Measurements from ENCODE around the gene FNDC1.
A peak's percentile ranks its signal among the peaks of the same experiment; 100 is the strongest.

The FNDC1 gene

DNA sequence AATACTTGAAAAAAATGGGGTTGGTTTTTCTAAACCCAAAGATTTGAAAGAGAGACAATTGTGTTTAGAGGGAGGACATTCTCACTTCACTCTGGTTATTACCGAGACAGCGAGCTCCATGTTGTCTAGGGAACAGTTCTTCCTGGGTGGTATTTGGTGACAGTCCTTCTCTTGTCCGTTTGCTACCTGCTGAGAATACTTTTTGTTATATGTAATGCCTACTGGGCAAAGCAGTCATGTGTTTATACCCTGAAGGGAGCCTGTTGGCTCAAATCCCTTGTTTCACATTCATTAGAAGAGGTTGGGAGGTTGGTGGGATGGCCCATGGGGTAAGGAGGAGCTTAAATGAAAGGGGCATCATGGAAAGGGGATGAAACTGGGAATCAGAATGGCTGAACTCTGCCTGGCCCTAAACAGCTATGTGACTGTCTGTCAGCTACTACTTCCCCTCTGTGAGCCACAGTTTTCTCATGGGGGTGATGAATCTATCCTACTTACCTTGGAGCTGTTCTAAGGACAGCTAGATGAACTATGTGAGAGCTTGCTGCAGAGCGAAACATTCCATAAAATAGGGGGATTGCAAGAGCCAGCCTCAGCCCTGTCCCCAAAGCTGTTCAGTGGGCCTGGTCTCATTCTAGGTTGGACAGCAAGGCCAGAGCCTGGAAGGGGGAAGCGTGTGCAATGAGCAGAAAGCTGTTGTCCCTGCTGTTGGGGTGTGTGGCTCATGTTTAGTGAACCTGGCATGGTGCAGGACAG, 43.5 kb downstream of the FNDC1 start:
- no peak for DNase-seq (ENCODE audit: low spot score)

DNA sequence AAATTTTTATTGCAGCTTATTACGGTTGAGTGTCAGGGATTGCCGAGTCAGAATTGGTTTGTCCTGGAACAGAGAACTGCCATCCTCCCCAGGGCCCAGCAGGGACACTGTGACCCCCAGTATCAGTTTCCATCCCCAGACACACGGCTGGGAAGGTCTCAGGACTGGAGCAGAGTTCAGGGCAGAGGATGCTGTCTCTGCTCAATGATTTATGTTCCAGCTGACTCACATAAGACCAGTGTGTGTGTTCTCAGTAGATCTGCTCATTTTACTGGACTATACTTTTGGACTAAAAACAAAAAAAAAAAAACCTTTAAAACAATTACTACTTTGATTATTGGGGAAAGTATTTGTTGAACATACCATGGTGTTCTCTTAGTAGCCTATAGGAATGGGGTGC, 44.2 kb downstream of the FNDC1 start:
- DNase-seq (ENCODE audit: low spot score): no peak

DNA sequence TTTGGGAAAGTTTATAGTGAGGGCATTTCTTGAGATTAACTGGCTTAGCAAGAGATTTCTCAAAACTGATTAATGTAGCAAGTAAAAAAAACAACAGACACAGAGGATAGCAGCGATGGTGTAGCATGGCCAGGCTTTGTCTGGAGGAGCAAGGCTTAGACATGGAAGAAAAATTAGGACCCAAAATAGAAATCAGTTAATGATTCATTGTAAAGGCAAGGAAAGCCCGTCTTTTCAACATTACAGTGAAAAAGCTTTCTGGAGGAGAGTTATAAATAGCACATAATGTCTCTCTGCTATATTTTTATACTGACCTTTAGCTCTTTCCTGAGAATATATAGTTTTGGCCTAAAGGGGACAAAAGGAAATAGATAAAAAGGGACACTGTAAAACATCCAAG, 45.1 kb downstream of the FNDC1 start:
- no peak for DNase-seq (ENCODE audit: low spot score)

DNA sequence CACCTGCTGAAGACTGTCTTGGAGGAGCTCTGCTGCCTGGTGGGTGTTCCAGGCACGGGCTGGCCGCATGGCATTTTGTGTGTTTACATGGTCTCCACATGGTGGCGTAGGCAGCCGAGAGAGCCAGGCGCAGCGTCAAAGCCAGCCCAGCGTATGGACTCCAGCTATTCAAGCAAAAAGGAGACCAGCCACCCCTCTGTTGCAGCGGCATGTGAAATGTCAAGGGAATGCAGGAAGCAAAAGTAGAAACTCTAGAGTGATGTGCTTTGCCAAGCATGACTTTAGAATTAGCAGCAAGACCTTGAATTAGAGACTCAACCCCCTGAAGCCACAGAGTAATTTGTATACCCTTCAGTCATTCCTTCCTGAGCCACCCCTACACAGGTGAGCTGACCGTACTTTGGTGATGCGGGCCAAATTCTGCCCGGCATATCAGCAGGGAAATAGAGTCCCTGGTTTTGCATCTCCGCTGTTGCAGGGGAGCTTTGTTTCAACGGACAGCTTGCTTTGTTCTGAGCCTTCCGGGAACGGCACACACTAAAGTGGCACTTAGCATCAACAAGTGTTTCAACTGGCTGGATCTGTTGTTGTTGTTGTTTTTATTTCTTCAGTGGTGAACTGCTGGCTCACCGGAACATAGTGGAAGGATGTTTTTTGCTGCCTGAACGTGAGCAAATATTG, 48.5 kb downstream of the FNDC1 start:
- DNase-seq (ENCODE audit: low spot score): no peak

DNA sequence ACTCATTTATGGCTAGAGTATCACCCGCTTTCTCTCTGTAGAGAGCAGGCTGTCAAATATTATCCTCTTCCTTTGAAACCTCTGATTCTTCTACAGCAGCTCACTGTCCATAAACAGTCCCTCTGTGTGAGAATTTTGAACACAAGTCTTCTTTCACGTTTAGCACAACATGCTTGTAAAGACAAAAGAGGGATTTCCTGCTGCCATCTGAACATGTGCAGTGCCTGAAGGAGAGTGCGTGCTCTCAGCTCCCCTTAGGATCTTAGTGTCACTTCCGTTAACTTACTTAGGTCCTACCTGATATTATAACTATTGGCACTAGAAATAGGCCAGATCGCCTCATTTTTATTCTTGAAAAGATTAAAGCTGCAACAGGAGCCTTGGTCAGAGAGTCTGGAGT, 50.9 kb downstream of the FNDC1 start:
- no peak for DNase-seq (ENCODE audit: low spot score)

DNA sequence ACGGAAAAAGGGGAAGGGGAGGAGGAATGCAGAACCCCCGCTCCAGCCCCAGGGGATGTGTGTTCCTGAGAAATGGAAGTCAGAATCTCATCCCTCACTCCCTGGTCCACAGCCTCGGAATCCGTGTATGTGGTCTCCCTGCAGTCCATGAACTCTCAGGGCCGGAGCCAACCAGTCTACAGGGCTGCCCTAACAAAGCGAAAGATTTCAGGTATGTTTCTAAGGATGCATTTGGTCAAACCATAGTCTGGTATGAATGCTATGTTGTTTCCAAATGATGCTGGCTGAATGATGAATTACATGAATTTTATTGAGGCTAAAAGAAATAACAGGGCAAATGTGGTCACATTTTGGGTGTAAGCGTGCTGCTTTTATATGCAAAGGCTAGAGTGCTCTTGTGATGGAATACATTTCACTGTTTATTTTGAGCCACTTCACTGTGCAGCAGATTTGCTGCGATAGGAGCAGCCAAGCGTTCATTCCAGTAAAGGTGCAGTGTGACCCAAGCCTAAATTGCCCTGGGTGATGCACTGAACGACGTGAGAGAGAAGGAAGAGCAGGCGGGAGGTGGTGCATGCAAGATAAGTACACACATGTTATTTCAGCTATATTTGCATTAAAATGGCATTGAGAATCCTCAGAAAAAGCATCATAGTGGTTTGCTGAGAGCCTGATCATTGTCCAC, 52.4 kb downstream of the FNDC1 start:
- DNase-seq (ENCODE audit: low spot score): no peak

DNA sequence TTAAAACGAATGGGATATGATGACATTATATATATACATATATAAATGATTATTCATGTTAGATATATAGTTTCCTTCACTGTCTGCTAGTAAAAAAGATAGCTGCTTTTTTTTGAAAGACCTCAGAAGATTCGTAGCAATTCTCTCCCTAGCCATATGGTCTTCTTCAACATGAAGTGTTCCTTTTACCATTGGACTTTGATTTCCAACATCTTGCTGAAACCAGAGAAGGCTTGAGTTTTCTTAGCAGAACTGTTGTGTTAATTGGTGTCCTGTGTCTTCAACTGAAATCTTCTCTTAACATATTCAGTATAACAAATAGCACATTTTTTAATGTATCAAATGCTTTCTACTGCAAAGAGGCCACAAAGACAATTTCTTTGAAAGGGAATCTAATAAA, 55.3 kb downstream of the FNDC1 start:
- no peak for DNase-seq (ENCODE audit: low spot score)

DNA sequence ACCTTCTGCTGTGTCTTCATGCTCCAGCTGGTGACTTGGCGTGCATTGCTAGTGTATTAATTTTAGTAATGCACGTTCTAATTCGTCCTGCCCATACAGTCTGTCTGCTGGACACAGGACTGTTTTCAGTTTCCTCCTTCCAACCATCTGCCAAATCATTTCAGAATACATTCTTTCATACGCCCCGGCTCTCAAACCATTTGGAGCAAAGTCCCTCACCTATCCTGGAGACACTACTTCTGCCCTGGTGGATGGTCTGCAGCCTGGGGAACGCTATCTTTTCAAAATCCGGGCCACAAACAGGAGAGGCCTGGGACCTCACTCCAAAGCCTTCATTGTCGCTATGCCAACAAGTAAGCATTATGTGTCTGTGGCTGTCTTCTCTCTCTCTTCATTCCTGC, 60.5 kb downstream of the FNDC1 start:
- no peak for DNase-seq (ENCODE audit: low spot score)

DNA sequence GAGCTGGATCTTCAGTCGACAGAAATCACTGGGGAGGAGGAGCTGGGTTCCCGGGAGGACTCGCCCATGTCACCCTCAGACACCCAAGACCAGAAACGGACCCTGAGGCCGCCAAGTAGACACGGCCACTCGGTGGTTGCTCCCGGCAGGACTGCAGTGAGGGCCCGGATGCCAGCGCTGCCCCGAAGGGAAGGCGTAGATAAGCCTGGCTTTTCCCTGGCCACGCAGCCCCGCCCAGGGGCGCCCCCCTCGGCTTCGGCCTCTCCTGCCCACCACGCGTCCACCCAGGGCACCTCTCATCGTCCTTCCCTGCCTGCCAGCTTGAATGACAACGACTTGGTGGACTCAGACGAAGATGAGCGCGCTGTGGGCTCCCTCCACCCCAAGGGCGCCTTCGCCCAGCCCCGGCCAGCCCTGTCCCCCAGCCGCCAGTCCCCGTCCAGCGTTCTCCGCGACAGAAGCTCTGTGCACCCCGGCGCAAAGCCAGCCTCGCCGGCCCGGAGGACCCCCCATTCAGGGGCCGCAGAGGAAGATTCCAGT, 63.0 kb downstream of the FNDC1 start:
- no peak for DNase-seq (ENCODE audit: low spot score)

DNA sequence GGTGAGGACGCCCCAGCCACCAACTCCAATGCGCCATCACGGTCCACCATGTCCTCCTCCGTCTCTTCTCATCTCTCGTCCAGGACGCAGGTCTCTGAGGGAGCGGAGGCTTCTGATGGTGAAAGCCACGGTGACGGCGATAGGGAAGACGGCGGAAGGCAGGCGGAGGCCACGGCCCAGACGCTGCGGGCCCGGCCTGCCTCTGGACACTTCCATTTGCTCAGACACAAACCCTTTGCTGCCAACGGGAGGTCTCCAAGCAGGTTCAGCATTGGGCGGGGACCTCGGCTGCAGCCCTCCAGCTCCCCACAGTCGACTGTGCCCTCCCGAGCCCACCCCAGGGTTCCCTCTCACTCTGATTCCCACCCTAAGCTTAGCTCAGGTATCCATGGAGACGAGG, 63.6 kb downstream of the FNDC1 start:
- no peak for DNase-seq (ENCODE audit: low spot score)

DNA sequence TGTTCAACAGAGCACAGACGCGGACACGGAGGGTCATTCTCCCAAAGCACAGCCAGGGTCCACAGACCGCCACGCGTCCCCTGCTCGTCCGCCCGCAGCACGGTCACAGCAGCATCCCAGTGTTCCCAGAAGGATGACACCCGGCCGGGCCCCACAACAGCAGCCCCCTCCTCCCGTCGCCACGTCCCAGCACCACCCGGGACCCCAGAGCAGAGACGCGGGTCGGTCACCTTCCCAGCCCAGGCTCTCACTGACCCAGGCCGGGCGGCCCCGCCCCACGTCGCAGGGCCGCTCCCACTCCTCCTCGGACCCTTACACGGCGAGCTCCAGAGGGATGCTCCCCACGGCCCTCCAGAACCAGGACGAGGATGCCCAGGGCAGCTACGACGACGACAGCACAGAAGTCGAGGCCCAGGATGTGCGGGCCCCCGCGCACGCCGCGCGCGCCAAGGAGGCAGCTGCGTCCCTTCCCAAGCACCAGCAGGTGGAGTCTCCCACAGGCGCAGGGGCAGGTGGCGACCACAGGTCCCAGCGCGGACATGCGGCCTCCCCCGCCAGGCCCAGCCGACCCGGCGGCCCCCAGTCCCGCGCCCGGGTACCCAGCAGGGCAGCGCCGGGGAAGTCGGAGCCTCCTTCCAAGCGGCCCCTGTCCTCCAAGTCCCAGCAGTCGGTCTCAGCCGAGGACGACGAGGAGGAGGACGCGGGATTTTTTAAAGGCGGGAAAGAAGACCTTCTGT, 64.3 kb downstream of the FNDC1 start:
- DNase-seq (ENCODE audit: low spot score): no peak

DNA sequence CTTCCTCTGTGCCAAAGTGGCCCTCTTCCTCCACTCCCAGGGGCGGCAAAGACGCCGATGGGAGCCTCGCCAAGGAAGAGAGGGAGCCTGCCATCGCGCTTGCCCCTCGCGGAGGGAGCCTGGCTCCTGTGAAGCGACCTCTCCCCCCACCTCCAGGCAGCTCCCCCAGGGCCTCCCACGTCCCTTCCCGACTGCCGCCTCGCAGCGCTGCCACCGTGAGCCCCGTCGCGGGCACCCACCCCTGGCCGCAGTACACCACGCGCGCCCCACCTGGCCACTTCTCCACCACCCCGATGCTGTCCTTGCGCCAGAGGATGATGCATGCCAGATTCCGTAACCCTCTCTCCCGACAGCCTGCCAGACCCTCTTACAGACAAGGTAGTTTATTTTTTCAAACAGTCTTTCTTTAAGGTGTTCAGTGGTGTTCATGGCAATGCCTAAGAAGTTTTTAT, 64.9 kb downstream of the FNDC1 start:
- DNase-seq (ENCODE audit: low spot score): no peak

DNA sequence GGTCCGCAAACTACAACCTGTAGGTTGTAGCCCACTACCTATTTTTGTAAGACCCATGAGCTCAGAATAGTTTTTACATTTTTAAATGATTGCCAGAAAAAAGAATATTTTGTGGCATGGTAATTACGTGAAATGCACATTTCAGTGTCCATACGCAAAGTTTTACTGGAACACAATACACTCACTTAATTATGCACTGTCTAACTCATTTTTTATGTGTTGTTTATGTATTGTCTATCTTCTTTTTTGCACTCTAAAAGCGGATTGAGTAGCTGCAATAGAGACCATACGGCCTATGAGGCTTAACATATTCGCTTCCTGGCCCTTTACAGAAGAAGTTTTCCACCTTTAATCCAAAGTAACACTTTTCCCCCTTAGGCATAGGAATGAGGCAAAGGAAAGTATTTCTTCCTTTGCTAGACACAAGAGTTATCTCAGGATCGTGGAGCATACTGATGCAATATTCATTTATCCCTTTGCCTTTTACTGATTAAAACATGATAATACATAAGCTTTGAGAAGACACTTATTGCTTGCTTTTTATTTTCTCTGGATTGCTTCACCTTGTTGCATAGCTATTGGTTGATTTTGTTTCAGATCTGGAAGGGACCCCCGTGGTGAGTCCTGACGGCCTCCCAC, 69.8 kb downstream of the FNDC1 start:
- no peak for DNase-seq (ENCODE audit: low spot score)

DNA sequence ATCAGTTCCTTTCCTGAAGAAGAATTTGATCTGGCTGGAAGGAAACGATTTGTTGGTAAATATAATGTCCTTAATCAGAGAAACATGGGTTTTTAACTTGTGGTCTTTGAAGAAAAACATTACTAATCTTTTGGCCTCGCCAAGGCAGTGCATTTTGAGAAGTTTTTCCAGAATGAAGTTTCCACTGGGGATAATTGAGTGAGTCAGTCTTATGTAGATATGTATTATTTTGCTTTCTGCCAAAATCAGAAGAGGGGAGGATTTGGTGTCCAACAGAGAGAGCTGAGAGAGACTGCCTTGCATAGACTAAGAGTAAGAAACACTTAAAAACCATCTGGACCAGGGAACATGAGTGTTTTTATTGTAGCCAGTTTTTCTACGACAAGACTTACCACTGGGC, 79.9 kb downstream of the FNDC1 start:
- DNase-seq (ENCODE audit: low spot score): no peak

DNA sequence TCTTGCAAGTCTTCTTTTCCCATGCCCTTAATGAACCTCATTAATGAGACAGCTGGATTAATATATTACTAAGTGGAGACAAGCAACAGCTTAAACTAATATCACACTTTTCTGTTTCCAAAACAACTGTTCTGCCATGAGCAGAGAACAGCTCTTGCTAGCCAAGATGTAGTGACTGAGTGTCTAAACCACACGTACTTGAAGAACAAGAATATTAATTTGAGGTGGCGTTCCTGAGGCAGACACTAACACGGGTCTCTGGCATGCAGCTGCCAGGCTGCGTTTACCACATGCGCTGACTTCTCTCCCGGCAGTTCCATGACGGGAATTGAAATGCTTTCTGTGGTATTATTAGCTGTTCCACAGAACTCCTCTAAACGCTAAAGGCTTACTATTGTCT, 80.6 kb downstream of the FNDC1 start:
- DNase-seq (ENCODE audit: low spot score): no peak

DNA sequence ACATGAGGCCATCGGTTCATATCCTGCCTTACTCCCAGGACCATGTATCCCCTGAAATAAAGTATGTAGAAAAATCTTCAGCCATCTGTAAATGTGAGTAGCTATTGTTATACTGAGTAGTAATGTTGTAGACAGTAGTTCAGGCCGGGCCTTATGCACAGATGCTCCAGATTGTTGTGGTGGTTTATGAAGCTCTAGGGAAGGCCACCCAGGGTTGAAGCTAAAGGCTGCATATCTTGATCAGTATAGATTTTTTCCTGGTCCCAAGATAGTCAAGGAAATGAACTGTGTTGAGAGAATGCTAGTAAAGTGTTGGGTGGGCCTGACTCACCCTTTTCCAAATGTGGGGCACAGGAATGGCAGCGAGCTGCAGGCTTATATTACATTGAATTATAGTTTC, 81.4 kb downstream of the FNDC1 start:
- no peak for DNase-seq (ENCODE audit: low spot score)

DNA sequence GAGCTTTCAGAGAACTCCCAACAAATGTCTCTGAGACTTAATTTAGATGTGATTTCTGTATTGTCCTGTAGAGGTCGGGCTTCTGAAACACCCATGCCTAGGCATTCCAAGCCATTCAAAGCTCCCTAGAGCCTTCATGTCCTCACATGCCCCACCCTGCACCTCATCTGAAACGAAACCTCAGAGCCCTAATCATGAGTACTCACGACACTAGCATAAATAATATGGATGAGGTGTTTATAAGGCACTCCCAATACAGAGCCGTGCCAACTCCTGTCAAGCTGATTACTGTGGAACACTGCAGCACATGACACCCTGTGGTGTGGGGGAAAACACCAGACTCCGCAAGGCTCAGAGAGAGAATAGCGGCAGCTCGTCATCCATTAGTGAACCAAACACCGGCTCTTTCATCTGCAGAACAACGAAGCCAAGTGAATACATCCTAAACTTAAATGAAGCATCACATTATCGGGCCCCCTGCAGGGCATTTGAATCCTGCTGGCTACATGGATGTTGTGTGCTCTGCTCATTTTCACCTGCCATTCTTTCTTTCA, 83.8 kb downstream of the FNDC1 start:
- DNase-seq (ENCODE audit: low spot score): peak; percentile 39

DNA sequence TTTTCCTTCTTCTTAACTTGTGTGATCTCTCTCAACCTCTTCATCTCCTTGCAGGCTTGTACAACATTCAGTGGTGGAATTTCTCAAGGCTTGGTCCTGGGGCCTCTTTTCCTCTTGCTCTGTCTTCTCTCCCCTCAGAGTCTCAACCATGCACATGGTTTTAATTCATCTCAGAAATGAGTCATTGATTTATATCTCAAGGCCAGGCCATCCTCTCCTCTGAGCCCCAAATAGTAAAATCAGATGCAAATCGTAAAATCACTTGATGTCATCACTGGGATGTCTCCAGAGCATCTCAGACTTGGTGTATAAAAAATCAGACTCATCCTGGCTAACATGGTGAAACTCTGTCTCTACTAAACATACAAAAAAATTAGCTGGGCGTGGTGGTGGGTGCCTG, 85.0 kb downstream of the FNDC1 start:
- DNase-seq (ENCODE audit: low spot score): no peak

DNA sequence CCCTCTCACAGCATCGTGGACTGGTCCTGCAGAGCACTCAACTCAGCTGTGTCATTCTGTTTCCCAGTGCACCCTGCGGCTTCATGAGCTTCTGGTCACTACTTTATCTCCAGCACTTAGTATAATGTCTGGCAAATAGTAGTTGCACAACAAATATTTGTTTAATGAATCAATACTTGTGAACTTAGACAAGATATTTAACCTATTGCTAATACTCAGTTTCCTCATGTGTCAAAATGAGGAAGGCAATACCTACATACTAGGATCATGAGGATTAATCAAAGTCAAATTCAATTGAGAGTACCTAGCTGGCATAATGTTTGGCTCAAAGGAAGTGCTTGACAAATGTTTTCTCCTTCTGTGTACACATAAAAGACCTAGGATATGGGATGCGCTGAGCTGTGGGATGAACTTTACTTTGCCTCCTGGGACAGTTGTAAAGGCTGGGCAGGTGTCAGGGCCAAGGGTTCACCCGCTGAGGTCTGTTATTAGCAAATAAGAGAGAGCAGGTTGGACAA, 86.3 kb downstream of the FNDC1 start:
- no peak for DNase-seq (ENCODE audit: low spot score)

DNA sequence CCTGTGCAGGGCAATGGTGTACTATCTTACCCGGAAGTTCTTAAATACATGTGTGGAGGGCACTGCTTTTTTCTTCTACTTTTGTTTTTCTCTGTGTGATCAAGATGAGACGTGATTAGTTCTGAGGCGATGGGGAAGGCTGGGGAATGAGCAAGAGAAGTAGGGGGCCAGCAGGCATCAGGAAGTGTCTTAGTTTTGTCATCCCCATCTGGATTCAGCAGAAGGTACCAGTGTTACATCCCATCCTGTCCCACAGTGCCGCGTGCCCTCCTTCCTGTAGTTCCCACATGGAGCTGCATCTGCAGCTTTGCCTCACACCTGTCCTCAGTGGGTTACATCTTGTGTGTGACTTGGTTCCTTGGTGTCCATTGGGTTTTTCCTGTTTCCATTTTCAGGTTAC, 86.9 kb downstream of the FNDC1 start:
- DNase-seq (ENCODE audit: low spot score): no peak

DNA sequence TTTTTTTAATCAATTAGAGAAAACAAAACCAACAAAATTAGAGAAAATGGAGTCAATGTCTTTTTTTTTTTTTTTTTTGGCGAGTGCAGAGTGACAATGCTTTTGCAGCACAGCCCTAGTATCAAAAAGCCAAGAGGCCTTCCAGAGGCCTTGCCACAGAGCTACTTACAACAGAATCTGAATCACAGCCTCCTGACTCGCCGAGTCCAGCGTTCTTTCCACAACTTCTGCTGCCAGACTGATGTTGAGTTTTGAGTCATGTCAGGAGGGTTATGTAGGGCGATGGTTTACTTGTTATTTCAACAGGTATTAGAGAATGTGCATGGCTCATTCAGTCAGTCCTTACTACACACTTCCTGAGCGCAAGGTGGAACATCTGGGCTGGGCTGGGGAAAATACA, 88.6 kb downstream of the FNDC1 start:
- no peak for DNase-seq (ENCODE audit: low spot score)
